HTERT RPE-1 (cell line): ENCODE measurements around the gene CRPPA.

ENCODE experiments used
- in situ Hi-C: fragments of 300-500 bp; cut with MboI; formaldehyde crosslinking; loops from 4 replicates; pipeline ENCODE4 v1.14.3; 2020; ENCODE audit warnings: low sequenced_read_pairs

Gene CRPPA

DNA sequence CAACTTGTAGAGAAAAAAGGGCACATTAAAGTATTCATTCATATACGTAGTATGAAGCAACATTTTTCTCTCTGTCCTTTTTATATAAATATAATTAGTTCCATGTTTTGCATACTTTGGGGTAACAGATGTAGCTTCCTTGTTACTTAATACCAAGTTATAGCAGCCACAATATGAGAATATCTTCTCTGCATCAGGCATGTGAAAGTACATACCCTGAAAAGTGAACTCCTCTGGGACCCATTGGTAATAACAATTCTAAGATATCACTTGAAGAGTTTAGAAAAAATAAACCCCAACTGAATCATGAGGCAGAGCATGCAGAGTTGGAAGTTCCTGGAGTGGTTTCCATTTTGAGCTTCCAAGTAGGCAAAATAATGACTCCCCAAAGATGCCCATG is 2.4 kb upstream of the CRPPA start:
- in situ Hi-C loops = no loop called here

DNA sequence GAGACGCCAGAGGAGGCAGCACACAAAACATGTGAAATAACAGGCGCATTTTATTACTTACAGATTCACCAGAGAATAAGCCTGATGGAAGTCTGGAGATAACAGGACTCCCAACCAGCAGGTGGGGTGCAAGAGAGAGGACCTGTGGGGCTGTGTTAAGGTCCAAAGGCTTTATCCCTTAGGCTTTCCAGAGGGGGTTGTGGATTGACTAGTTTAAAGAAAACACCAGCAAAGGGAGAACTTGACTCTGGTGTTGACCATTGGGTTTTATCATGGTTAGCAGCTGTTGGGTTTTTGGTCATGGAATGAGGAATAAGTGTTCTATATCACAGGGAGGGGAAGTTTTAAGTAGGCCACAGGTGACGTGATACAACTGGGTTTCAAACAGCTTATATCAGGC is 1.6 kb upstream of the CRPPA start:
- in situ Hi-C loops = no loop called here

DNA sequence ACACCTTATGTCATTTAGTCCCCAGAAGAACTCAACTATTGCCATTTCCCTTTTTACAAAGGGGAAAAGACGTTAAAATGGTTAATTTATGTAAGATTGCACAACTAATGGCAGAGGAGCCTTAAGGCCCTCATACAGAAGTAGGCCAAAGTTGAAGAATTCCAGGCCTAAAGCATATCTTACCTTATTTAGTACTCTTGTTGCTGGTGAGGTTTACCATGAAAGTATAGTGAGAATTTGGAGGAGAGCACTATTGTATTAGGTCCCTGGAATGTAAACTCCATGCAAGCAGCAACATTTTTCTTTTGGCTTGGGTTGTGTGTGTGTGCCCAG is 731 bp upstream of the CRPPA start:
- in situ Hi-C loops = no loop called here

DNA sequence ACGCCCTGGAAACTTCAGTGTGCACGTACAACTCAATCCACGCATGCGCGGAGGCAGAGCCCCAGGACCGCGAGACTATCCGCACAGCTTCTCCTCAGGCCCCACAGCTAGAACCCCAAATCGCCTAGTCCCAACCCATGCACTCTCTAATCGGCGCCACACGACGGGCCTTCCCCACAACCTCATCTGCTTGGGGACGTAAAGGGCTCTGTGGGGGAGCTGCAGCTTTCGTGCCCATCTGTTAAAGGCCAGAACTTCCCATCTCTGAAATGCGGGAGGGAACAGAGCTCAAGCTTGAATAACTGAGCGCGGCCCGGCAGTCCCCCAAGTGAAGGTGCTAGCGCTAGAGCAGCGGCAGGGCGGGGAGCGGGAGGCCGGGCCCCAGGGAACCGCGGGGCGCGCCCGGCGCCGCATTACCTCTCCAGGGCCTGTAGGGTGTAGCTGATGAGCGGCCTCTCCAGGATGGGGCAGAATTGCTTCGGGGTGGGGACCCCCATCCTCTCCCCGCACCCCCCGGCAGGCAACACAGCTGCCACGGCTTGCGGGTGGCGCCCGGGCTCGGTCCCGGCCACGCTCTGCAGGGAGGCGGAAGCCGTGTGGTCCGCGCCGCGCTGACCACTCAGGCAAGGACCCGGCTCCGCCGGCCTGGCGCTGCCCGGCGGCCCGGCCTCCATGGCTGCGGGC is 547 bp downstream of the CRPPA start:
- in situ Hi-C loops = no loop called here

DNA sequence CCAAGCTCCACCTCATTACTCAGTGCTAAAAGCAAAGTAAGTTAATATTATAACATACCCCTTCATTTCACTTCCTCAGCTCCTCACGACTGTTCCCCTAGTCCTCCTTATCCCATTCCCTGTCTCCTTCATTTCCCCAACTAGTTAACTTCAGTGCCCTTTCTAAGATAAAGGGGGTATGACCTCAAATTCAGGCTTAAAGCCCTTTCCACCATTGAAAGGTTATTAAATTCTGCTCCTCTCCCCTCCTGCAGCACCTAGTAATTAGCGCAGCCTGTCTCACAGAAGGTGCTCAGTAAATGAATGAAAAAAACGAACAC is 1.0 kb downstream of the CRPPA start:
- in situ Hi-C loops = no loop called here

DNA sequence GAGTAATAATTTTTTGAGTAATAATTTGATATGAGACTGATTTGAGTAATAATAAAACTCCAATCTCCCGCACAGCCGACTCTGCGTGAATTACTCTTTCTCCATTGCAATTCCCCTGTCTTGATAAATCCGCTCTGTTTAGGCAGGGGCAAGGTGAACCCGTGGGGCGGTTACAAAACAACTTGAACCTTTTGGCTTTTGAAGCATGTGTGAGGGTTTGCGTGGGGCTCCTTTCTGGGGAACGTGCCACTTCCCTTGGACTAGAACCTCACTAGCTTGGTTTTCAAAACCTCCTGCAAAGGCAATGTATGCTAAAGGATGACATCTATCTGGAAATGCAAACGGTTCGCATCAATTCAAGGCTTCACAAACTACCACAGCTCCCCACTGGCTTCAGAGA is 1.5 kb downstream of the CRPPA start:
- in situ Hi-C loops = no loop called here

DNA sequence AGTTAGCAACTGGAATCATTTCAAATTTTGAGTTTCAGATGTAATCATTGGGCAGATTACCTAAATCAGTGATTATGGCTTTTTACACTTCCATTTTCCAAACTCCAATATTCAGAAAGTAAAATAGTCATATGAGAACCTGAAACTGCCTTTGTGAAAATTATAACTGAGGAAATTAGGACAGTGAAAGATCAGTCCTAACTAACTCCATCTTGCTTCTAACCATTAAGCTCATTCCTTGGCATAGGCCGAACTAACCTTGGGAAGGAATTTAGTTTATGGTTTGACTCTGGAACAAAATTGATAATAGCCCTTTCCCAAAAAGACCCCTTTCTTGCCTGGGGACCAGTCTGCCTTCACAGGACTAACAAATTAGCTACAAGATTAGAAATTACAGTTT is 2.2 kb downstream of the CRPPA start:
- in situ Hi-C loops = no loop called here

DNA sequence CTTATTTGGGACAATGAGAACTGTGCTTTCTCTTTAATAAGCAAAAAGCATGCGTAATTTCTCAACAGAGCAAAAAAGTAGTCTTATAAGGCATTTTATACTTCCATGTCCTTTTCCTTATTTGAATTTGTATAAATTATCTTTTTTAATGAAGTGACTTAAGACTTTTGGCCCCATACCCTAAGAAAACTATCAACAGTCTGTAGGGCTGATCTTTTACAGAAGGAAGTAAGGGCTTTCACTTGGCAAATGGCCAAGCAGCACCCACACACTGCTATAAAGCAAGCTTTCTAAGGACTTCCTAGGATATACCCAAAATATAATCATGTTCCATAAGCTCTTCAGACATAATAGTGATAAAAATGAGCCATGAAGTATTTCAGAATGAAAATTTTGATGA is 3.4 kb downstream of the CRPPA start:
- in situ Hi-C loops = no loop called here

DNA sequence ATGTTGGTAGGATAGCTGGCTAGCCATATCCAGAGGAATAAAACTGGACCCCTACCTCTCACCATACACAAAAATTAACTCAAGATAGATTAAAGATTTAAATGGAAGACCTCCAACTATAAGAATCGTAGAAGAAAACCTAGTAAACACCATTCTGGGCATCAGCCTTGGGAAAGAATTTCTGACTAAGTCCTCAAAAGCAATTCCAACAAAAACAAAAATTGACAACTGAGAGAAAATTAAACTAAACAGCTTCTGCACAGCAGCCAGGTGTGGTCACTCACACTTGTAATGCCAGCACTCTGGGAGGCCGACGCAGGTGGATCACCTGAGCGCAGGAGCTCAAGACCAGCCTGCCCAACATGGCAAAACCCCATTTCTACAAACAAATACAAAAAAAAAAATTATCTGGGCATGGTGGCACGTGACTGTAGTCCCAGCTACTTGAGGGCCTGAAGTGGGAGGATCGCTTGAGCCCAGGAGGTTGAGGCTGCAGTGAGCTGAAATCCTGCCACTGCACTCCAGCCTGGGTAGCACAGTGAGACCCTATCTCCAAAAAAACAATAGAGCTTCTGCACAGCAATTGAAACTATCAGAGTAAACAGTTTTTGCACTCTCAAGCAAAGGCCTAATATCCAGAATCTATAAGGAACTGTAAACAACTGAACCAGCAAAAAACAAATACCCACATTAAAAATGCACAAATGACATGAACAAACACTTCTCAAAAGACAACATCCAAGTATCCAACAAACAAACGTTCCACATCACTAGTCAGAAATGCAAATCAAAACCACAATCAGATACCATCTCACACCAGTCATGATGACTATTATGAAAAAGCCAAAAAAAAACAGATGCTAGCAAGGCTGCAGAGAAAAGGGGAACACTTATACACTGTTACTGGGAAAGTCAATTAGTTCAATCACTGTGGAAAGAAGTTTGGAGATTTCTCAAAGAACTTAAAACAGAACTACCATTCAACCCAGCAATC is 4.8 kb downstream of the CRPPA start:
- in situ Hi-C loops = no loop called here

DNA sequence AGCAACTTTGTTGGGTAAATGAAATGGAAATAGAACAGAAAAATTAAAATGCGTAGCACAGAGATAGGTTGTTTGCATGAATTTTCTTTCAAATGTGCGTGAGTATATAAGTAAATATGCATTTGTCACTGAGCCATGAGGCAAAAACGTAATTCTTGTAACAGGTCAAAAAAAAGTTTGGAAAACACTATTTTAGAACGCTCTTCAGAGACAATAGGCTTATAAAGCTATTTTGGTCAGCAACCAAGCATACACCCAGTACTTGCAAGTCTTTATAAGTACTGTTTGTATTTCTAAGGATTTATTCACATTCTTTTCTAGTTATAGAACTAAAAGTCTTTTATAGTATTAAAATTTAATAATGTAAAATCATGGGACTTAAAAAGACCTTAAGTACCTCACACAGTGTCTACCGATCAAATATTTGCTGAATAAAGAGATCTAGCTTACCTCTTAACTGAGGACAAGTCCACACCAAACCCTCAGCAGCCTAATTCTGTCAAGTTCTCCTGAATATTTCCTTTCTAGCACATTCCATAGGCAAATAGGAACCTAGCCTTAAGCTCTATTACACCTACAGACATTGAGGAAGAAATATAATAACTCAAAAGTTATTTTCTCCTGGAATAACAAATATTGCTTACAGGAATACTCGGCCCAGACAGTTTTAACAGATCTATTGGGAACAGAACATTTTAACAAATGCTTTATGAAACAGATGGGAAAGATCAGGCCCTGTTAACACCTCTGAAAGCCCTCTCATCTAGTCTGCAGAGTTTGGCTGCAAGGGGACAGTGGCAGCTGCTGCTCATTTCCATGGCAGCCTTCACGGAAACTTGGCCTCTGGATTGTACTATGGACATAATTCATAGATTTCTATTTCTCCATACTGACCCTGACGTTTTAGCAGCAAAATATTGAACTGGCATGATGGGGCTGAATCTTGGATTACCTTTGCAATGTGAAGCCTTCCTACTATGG is 8.8 kb downstream of the CRPPA start:
- in situ Hi-C loops = no loop called here

DNA sequence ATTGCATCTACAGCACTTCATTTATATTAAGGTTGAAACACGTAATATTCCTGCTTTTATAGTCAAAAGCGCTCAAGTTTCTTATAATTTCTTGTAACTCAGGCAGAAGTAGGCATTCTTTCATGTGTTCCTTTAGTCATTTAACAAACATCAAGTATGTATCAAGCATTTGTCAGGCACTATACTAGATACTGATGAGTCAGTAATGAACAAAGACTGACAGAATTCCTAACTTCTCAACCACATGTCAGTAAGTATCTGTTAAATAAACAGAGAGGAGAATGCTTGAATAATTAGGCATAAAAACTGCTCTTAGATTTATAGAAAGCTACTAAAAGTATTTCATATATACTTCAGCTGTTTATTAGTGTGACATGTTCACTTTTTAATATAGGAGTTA is 9.9 kb downstream of the CRPPA start:
- in situ Hi-C loops = no loop called here

DNA sequence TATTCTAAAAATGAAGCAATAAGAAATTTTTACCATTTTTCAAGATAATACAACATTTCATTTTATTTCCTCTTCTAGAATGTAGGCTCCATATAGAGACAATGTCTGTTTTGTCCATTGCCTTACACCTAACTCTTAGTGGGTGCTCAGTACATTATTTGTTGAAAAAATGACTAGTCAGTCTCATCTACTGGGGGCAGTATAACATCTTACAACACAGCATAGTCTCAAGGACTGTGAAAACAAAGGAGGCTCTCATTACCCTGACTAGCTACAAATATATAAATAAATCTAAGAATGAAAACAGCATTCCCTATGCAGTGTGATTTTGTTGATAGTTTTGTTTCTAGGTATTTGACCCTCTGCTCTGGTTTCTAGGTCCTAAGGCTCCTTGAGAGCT is 11.6 kb downstream of the CRPPA start:
- in situ Hi-C loops = no loop called here

DNA sequence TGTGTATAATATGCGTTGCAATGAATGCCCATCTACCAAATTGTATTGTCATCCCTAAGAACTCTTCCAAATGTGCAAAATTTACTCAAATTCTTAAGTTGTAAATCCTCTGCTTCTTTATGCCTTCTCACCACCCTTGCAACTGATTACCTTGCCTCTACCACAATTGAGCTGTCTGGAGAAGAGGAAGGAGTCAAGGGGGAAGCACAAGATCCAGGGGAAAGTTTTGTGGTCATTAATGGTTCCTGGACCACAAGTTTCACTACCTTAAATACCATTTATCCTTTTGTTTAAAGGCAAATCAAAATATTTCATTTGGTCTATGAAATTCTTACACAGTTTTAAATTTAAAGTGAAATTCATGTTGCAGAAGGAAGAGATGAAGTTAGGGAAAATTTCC is 16.7 kb downstream of the CRPPA start:
- in situ Hi-C loops = no loop called here

DNA sequence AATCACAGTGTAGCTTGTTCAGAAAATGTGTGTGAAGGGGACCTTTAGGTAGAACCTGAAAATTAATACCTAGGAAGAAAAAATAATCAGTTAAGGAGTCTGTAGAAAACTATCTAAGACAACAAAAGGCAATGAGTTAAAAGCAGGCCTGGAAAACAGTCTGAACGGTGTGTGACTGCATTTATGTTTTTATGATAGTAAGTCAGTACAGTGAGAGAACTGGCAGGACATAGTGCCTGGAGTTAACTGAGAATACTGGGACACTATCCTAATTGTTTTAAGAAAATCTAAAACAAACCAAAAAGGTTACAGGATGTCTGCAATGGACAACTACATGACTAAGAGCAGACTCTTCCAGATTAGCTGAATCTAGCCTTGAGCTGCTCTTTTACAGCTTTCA is 17.9 kb downstream of the CRPPA start:
- in situ Hi-C loops = no loop called here

DNA sequence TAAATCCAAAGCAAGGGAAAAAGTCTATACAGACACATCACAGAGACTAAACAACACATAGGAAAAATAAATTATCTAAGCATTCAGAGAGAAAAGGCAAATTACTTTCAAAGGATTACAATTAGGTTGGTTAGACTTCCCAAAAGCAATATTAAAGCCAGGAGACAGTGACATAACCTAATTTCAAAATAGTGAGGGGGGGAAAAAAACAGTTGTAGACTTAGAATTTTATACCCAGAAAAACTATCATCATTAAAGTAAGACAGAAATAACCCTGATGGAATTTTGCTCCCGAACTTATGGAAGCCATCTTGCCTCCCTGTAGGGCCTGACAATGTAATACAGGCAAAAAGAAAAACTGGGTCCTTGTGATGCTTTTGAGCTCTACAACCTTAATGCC is 18.4 kb downstream of the CRPPA start:
- in situ Hi-C loops = no loop called here

DNA sequence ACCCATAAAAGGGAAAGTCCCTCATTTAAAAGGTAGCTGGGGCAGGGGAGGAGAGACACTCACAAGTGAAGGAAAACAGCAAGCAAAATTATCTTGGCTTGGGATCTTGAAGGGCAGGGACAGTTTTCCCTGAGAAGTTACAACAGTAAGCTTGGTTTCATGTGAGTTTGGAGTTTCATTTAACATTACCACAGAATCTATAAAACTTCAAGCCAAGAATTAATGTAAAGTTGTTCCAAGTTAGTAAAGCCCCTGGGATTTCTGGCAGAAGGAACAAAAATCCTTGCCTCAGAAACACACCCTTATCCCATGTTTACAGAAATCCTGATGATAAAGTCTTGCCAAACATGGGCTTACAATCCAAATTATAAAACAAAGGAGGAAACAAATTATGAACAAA is 19.2 kb downstream of the CRPPA start:
- in situ Hi-C loops = no loop called here

DNA sequence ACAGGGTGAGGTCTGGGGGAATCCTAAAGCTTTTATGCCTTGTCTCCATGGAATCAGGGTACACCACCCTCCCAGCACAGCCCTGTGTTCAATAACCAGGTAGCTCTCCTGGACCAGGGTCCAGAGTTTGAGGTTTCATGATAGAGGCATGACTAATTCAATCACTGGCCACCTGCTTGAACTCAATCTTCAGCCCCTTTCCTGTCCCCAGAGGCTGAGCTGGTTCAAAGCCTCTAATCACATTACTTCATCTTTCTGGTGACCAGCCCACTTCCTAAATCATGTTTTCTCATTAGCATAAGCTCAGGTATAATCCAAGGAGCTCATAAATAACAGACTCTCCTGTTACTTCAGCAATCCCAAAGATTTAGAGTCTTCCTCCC is 20.5 kb downstream of the CRPPA start:
- in situ Hi-C loops = no loop called here

DNA sequence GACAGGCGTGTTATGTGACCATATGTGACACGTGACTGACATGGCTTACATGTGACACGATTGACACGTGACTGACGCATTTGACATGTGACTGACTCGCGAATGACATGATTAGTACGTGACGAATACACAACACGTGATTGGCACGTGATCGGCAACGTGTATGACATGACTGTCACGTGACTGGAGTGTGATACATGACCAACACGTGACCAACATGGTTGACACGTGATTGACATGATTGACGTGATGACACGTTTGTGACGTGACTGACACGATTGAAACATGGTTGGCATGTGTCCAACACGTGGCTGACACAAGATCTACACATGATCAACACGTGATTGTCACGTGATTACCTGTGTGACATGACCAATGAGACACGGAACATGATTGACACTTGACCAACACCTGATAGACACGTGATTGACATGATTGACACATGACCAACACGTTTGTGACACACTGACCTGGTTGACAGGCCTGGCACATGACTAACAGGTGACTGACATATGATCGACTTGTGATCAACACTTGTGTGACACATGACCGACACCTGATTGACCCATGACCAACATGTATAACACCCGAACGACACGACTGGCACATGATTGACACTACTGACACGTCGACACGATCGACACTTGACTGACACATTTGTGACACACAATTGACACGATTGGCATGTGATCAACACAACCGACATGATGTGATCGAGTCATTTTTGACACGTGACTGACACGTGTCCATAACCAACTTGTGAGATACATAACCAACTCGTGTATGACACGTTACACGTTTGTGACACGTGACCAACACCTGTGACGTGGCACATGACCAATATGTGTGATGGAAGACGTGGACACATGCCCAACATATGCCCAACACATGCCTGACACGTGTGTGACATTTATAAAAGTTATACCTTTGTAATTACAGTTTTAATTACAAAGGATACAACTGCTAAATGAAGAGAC is 21.1 kb downstream of the CRPPA start:
- in situ Hi-C loops = no loop called here

DNA sequence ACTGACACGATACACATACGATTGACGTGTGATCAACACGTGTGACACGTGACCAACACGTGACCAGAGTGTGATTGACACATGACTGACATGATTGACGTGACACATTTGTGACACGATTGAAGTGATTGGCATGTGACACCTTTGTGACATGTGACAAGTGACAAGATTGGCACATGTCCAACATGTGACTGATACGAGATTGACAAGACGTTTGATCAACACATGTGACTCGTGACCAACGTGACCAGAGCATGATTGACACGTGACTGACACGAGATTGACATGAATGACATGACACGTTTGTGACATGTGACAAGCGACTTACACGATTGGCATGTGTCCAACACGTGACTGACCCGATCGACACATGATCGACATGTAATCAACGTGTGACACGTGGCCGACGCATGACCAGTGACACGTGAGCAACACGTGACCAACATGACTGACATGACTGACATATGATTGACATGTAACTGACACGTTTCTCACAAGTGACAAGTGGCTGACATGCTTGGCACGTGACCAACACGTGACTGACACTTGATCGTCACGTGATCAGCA is 22.0 kb downstream of the CRPPA start:
- in situ Hi-C loops = no loop called here
